Tongue (tissue), 2 donors: ENCODE measurements around the gene ITPRIPL2. TPM values are rescaled to one million over a fixed set of nuclear protein-coding genes. Genes with fewer than 3 reads are reported as not detected.
A peak's percentile ranks its signal among the peaks of the same experiment; 100 is the strongest.

ENCODE experiments used
- DNase-seq: peaks from one replicate; pipeline ENCODE4 v3.0.0-alpha.2; 2015
- total RNA-seq: library from RNA; depleted of rRNA; stranded (reverse); fragments of >200 nt; gene quantifications from one replicate; pipeline ENCODE4 v1.2.3, GENCODE V29; 2014

ITPRIPL2 gene
- total RNA-seq, result 41.9 TPM

DNA sequence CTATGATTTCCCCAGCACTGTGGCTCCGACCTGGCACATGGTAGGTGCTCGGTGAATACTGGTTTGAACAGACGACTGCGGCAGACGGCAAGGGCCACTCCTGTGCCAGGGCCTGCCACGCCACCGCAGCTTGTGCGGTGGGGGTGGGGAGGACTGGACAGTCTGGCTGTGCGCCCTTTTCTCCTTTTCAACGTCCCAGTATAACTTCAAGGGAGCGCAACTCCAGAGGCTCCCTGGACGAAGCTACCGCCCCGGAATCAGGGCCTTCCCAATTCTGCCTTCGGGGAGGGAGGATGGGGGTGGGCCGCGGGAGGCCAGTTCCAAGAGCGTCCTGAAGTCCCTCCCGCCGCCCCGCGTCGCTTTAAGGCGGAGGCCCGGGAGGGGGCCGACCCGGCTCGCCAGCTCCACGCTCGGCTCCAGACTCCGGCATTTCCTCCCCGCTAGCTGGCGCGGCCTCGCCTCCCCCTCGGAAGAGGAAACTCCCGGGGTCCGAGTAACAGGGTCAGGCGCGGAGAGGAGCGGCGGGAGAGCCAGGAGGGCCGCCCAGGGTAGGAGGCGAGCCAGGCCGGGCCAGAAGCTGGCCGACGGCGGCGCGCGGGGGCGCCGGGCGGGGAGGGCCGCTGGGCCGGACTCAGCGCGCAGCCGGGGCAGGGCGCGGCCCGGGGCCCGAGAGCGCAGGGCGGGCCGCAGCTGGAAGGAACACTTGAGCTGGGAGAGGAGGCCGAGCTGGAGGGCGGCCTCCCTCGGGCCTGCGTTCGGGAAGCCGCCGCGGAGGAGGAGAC is at the start of gene ITPRIPL2:
ITPRIPL2 (plus strand) TSS at position 388 of the 782 bp plus-strand sequence. CDS start 498 bp downstream, outside the sequence.
- DNase-seq, result peak; percentile 93

DNA sequence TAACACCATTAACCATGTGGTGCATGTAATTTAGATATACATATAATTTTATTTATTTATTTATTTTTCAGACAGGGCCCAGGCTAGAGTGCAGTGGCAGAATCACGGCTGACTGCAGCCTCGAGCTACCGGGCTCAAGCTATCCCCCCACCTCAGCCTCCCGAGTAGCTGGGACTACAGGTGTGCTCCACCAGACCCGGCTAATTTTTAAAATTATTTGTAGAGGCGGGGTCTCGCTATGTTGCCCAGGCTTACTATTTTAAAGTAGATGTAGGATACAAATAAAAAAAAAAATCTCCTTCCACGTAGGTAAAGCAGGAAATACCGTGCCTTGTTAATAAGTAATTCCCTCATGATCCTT is 46.8 kb upstream of the ITPRIPL2 start:
- DNase-seq, result no peak

DNA sequence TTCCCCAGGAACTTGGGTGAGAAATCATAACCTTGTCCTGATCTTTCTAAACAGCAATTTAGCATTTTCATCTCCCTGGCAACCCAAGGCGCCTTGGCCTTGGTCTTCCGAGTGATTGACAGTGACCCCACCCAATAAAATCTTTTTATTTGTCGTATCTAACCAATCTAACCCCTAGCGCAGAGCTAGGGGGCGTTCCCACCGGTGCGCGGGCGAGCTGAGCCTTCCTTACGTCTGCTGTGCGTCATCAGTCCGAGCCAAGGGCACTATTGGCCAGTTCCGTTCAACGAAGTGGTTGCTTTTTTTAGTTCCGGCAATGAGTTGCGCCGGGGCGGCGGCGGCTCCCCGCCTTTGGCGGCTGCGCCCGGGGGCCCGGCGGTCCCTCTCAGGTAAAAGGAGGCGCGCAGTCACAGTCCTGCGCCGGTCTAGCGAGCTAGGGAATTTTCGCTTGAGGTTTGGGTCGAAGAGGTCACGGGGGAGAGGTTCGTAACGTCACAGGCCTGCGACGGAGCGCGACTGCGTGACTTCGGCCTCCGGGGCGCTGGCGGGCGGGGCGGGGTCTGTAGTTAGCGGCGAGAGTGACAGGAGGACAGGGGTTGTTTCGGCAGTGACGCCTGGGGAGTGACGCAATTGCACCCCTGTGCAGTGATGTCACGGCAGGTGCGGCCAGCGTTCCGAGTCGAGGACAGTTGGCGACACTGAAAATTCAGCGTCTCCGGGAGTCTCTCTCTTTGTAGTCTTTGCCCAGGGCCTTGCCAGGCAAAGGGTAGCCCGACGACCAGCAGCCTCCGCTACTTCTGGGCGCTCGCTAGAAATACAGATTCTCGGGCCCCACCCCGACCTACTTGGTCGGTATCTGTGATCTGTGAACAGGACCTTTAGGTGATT is 46.2 kb upstream of the ITPRIPL2 start, which contains the start of gene COQ7:
COQ7 (plus strand) TSS at position 266 of the 888 bp plus-strand sequence; CDS start at position 317, 51 bp downstream.
- DNase-seq, result peak; percentile 100

DNA sequence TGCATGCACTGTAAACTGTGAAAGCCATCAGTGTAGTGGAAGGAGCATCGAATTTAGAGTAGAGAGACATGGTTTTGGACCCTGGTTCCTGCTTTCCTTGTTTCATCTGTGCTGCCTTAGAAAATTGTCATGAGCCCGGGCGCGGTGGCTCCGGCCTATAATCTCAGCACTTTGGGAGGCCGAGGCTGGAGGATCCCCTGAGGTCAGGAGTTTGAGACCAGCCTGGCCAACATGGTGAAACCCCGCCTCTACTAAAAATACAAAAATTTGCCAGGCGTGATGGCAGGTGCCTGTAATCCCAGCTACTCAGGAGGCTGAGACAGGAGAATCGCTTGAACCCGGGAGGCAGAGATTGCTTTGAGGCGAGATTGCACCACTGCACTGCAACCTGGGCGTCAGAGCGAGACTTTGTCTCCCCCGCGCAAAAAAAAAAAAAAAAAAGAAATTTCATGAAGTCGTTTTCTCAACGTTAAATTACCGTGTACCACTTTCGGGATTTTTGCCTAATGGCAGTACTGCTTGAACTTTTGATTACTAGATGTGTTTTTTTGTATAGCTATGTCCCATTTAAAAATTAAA is 45.4 kb upstream of the ITPRIPL2 start:
- no peak for DNase-seq

DNA sequence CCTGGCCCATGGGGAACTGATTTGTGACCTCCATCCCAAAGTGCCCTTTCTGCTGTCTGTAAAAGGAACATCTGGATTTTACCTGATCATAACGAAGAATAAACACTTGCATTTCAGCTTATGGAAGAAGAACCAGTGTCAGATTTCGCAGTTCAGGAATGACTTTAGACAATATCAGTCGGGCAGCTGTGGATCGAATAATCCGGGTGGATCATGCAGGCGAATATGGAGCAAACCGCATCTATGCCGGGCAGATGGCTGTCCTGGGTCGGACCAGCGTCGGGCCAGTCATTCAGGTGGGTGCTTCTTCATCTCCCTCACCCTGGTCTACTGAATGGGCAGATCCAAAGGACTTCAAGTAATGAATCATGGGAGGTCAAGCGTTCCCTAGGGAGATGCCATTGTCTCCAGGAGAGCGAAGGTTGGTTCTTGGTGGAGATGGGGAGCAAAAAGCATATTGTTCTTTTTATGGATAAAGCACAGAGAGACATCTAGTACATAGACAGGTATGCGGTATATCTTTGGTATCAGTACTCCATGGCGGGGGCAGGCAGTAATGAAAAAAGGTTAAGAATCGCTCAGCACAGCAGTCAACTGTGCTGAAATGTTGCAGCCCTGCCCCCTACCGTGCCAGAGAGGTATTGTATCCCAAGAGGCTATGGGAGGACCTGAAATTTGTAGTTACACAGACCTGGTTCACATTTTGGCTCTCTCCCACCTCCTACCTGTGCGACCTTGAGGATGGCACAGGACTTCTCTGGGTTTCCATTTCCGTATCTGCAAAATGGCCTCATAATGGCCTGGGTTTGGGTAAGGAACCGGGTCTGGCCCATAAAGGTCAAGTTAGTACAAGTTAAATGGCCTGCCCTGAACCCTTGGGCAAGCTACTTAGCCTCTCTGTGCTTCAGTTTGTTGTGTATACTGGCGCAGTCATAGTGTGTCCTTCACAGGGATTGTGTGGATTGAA is 41.7 kb upstream of the ITPRIPL2 start:
- DNase-seq, result peak; percentile 44

DNA sequence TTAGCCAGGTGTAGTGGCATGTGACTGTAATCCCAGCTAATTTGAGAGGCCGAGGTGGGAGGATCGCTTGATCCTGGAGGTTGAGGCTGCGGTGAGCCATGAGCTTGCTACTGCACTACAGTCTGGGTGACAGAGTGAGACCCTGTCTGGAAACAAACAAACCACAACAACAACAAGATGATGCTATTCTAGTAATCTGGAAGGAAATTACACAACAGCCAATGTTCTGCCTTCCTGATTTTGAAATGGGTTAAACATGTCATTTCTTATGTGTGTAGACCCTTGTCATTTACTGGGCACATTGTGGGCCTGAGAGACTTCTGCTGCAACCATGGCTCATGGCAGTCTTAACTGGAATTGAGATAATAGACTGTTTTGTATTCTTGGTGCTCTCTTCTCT is 40.4 kb upstream of the ITPRIPL2 start:
- no peak for DNase-seq

DNA sequence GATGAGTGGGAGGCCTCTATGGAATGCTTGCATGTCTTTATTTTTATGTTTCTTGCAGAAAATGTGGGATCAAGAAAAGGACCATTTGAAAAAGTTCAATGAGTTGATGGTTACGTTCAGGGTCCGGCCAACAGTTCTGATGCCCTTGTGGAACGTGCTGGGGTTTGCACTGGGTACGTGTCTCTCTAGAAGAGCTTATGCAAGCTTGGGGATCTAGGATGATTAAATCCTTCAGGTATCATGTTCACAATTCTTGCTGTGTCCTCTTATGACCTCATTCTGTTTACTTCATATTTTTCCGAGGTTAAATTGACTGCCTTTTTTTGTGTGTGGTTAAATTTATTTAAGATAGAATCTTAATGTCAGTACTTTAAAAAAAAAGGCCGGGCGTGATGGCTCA is 39.9 kb upstream of the ITPRIPL2 start:
- no peak for DNase-seq

DNA sequence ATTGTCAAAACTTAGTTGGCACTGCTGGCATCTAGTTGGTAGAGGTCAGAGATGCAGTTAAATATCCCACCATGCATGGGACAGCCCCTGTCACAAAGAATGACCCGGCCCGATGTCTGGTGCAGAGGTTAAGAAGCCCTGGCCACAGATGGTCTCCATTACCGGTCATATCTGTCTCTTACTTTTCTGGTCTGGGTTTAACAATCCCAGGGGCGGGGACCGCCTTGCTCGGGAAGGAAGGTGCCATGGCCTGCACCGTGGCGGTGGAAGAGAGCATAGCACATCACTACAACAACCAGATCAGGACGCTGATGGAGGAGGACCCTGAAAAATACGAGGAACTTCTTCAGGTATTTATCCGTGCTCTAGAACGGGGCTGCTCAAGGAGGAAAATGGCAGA is 38.3 kb upstream of the ITPRIPL2 start:
- no peak for DNase-seq

DNA sequence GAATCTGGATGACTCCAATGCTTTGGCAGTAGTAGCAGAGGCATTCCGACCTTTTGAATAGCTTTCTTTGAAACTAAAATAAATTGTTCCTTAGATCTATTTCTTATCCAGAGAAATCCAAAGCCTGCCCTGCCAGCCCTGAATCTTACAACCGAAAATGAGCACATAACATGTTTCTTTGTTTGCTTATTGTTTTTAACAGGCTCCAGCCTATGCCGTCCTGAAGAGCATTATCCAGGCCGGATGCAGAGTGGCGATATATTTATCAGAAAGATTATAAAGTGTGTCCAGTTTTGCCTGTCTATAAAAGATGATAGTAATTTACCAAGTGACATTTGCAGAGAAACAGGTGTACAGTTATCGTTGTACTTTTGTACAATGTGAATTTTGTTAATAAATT is 35.9 kb upstream of the ITPRIPL2 start:
- no peak for DNase-seq

DNA sequence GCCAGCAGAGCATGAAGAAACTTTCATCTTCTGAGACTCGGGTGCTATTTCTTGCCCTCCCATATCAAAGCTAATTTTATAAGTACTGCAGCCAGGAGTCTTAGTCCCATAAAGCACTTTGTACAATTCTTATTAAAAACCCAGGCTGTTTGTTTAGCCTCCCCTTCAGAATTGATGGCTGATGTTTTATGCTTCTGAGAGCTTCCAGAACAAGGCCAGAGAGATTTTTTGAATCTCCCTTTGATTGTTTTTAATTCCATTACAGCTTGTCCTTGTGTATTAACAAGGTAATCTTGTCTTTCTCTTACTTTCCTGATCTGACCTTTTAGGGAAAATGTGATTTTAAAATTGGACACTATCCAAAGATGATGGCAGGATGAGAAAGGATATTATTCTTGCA is 30.1 kb upstream of the ITPRIPL2 start:
- DNase-seq, result no peak

DNA sequence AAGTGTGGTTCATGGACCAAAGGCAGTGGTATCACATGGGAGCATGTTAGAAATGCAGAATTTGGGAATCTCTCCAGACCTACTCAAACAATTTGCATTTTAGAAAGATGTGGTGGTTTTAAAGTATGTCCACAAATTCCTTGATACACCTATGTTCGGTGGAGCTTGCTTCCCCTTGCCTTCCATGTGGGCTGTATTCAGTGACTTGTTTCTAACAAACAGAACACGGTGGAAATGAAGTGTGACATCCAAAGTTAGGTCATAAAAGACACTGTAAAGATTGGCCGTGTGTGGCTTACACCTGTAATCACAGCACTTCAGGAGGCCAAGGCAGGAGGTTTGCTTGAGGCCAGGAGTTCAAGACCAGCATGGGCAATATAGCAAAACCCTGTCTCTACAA is 29.6 kb upstream of the ITPRIPL2 start:
- DNase-seq, result no peak

DNA sequence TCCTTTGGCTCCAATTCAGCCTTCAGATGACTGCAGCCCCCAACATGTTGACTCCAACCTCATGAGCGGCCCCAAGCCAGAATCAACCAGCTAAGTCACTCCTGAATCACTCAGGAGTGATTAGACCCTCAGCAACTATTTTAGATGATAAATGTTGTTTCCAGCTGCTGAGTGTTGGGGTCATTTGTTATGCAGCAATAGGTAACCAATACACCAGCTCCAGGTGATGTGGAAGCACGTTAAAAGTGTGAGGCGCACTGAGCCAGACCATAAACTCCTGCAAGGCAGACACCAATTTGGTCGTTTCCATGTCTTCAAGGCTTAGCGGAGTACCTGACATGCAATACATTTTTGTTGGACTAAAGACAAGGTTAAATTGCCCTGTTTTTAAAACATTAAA is 28.9 kb upstream of the ITPRIPL2 start:
- no peak for DNase-seq

DNA sequence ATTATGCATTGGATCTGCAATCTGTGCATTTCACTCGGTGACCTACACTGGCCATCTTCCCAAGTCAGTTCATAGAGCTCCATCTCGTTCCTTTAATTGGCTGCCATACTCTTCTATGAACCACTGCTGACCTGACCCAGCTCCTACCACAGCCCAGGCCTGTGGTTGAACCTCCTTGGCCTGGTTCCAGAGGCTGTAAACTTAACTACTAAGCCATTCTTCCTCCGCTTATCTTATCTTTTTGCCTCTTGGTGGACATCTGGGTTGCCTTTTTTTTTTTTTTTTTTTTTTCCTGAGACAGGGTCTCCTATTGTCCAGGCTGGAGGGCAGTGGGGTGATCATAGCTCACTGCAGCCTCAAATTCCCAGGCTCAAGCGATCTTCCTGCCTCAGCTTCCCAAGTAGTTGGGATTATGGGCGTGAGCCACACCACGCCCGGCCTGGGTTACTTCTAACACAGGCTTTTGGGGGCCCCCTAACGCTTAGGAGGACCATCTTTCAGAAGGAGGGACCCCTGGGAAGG is 28.0 kb upstream of the ITPRIPL2 start:
- DNase-seq, result no peak

DNA sequence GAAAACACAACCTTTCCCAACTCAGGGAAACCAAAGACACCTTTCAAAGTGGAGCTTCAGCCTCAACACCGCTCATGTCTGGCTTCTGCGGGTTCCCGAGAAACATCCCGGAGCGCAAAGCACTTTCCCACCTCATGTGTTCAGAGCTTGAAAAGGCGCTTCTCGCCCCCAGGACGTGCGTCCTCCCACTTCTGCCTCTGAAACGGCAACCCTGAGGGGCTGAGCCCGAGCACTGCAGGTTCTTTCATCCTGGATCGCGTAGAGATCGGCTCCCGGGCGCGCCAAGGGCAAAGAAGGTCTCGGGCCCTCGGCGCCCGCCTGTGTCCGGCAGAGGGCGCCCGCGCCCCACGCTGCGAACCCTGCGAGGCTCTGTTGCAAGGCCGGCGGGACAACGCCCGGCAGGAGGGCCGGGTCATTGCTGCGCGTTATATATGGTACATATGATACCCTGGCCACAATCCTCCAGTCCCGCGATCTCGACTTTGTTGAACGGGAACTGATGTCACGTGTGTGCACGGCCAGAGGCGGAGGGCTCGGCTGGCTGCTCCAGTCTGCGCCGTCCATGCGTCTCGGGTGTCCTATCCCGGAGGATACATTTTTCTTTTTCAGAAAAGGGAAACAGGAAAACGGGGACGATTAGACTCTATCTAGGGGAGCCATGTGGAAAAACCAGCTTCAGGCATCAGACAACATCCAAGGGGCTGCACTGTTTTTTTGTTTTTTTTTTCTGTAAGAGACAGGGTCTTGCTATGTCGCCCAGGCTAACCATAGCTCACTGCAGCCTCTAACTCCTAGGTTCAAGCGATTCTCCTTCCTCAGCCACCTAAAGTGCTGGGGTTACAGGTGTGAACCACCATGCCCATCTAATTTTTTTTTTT is 27.2 kb upstream of the ITPRIPL2 start:
- DNase-seq, result peak; percentile 94

DNA sequence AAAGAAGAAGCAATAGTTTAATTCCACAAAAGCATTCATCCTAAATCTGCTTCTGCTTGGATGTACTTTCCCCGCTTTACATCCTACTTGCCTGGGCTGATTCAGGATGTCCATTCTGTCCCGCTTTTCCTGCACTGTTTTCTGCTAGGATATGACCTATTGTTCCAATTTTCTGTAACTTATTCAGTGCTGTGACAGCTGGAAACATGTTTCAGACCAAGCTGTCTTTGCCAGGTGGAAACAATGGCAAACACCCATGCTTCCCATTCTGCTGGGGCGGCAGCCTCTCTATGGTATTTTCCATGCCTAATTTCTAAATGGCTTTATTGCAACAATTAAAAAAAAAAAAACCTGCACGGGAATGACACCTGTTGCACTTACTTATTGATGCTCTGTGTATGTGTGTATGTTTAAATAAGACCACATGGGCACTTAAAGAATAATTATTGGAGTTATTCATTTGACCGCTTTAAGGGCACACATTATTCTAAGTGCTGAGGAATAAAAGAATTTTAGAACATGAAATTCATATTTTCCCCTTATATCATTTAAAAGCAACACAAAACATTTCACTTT is 25.3 kb upstream of the ITPRIPL2 start:
- DNase-seq, result no peak

DNA sequence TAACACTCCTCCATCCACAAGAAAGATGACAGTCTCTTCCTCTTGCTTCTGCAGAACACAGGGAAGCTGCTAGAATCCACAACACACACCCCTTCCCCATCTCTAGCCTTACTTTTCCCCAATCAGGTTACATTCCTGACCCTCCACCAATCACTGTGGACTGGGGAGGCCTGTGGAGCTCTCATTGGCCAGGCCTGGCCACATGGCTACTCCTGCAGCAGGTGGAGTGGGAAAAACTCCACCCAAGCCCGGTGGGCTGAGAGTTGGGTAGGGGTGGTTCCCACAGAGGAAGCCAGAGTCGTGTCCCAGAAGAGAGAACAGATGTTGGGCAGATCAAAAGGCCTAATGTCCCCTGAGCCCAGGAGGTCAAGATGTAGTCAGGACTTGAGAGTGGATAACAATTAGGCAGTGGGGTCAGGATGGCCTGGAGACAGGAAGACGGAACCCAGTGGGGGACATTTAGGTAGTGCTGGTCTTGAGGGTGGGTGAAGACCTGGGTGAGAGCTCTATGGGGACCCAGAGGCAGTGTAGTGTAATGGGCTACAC is 24.3 kb upstream of the ITPRIPL2 start:
- no peak for DNase-seq

DNA sequence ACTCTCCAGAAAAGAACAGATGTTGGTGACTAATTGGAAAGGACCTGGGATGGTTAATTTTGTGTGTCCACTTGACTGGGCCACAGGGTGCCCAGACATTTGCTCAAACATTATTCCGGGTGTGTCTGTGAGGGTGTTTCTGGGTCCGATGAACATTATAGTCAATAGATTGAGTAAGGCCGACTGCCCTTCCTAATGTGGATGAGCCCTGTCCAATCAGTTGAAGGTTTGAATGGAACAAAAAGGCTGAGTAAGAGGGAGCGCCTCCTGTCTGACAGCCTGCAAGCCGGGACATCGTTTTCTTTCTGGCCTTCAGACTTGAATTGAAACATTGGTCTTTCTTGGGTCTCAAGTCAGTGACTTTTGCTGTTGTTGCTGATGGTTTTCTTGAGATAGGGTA is 22.8 kb upstream of the ITPRIPL2 start:
- DNase-seq, result no peak

DNA sequence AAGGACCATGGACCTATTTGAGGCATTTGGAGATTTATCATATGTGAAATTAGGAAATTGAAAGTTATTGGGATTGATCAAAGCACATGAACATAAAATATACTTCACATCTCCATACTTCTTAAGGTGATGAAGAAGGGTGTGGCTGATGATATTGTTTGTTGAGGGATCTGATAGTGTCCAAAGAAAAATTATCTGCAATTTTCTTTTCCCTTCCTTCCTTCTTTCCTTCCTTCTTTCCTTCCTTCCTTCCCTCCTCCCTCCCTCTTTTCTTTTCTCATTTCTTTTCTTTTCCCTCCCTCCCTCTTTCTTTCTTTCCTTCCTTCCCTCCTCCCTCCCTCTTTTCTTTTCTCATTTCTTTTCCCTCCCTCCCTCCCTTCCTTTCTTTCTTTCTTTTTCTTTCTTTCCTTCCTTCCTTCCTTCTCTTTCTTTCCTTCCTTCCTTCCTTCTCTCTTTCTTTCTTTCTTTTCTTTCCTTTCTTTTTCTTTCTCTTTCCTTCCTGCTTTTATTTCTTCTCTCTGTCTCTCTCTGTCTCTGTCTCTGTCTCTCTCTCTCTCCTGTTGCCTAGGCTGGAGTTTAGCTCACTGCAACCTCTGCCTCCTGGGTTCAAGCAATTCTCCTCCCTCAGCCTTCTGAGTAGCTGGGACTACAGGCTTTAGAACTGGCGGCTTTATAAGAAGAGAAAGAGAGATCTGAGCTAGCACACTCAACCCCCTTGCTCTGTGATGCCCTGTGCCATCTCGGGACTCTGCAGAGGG is 20.9 kb upstream of the ITPRIPL2 start:
- no peak for DNase-seq
